ENCODE data around the gene FAM110D. TPM values are rescaled to one million over a fixed set of nuclear protein-coding genes. Genes with fewer than 3 reads are reported as not detected.

Gene FAM110D
- total and polyA plus RNA-seq, 10 of the 15 experiments (the other 5 are each of a cell fraction or from before 2014, with no cell fraction given), result 0.06 TPM; not detected in 9

DNA sequence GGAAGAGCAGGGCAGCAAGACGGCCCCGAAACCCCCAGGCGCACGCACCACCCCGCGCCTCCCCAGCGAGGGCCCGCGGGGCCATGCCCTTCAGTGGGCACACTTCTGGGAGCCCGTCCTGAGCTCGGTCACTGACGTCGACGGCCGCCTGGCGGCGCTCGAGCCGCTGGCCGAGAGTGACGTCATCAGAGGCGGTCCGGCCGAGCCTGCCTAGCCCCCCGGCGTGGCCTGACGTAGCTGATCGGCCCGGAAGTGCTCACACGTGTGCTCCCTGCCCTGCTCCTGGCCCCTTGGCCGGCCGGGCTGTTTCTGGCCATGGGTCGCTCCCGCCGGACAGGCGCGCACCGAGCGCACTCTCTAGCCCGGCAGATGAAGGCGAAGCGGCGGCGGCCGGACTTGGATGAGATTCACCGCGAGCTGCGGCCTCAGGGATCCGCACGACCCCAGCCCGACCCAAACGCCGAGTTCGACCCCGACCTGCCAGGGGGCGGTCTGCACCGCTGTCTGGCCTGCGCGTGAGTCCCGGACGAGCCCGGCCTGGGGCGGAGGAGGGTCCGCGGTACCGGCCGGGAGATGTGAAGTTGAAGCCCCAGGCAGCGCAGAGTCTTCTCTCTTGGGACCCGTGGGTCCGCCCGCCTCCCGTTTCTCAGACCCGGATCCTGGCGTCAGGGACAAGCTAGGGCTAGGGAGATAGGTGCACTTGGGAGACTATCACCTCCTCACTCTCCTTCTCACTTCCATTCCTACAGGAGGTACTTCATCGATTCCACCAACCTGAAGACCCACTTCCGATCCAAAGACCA is 11.0 kb downstream of the FAM110D start, which contains the start of gene ZNF593 (continued):
- TF ChIP-seq, protein P1, sequence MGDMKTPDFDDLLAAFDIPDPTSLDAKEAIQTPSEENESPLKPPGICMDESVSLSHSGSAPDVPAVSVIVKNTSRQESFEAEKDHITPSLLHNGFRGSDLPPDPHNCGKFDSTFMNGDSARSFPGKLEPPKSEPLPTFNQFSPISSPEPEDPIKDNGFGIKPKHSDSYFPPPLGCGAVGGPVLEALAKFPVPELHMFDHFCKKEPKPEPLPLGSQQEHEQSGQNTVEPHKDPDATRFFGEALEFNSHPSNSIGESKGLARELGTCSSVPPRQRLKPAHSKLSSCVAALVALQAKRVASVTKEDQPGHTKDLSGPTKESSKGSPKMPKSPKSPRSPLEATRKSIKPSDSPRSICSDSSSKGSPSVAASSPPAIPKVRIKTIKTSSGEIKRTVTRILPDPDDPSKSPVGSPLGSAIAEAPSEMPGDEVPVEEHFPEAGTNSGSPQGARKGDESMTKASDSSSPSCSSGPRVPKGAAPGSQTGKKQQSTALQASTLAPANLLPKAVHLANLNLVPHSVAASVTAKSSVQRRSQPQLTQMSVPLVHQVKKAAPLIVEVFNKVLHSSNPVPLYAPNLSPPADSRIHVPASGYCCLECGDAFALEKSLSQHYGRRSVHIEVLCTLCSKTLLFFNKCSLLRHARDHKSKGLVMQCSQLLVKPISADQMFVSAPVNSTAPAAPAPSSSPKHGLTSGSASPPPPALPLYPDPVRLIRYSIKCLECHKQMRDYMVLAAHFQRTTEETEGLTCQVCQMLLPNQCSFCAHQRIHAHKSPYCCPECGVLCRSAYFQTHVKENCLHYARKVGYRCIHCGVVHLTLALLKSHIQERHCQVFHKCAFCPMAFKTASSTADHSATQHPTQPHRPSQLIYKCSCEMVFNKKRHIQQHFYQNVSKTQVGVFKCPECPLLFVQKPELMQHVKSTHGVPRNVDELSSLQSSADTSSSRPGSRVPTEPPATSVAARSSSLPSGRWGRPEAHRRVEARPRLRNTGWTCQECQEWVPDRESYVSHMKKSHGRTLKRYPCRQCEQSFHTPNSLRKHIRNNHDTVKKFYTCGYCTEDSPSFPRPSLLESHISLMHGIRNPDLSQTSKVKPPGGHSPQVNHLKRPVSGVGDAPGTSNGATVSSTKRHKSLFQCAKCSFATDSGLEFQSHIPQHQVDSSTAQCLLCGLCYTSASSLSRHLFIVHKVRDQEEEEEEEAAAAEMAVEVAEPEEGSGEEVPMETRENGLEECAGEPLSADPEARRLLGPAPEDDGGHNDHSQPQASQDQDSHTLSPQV (IDR thresholded peaks at IDR 0.05), result no peak; the same call in 1 of the 2 replicates
- TF ChIP-seq EZH2 (IDR thresholded peaks at IDR 0.05; ENCODE audit: borderline replicate concordance, control insufficient read depth, low read depth, low read length), result no peak
- TF ChIP-seq JUND (IDR thresholded peaks at IDR 0.05; ENCODE audit: low read depth, low read length), result peak; percentile 96
- TF ChIP-seq RAD51 (IDR thresholded peaks at IDR 0.05), result no peak
- TF ChIP-seq, protein P2, sequence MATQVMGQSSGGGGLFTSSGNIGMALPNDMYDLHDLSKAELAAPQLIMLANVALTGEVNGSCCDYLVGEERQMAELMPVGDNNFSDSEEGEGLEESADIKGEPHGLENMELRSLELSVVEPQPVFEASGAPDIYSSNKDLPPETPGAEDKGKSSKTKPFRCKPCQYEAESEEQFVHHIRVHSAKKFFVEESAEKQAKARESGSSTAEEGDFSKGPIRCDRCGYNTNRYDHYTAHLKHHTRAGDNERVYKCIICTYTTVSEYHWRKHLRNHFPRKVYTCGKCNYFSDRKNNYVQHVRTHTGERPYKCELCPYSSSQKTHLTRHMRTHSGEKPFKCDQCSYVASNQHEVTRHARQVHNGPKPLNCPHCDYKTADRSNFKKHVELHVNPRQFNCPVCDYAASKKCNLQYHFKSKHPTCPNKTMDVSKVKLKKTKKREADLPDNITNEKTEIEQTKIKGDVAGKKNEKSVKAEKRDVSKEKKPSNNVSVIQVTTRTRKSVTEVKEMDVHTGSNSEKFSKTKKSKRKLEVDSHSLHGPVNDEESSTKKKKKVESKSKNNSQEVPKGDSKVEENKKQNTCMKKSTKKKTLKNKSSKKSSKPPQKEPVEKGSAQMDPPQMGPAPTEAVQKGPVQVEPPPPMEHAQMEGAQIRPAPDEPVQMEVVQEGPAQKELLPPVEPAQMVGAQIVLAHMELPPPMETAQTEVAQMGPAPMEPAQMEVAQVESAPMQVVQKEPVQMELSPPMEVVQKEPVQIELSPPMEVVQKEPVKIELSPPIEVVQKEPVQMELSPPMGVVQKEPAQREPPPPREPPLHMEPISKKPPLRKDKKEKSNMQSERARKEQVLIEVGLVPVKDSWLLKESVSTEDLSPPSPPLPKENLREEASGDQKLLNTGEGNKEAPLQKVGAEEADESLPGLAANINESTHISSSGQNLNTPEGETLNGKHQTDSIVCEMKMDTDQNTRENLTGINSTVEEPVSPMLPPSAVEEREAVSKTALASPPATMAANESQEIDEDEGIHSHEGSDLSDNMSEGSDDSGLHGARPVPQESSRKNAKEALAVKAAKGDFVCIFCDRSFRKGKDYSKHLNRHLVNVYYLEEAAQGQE (IDR thresholded peaks at IDR 0.05; ENCODE audit: low read depth, low read length), result no peak
- 0 out of 3 replicates have a peak, but pooled peaks have one; percentile 31 for TF ChIP-seq POU2F2 (IDR thresholded peaks at IDR 0.05; ENCODE audit: borderline replicate concordance, low read depth, low read length)
- TF ChIP-seq MTA3 (IDR thresholded peaks at IDR 0.05; ENCODE audit: borderline replicate concordance, low read length), result no peak
- TF ChIP-seq NR2C2 (IDR thresholded peaks at IDR 0.05; ENCODE audit: borderline replicate concordance, control insufficient read depth, insufficient read length, low read depth), result no peak
- TF ChIP-seq SIX5 (IDR thresholded peaks at IDR 0.05; ENCODE audit: low read depth, low read length, severe bottlenecking), result no peak
- TF ChIP-seq RCOR1 (conservative IDR thresholded peaks at IDR 0.05; ENCODE audit: low read depth, low read length), result no peak
- TF ChIP-seq TARDBP (IDR thresholded peaks at IDR 0.05; ENCODE audit: borderline replicate concordance), result peak; percentile 31; the same call in 1 of the 2 replicates
- 0 out of 2 replicates have a peak, but pooled peaks have one; percentile 25 for TF ChIP-seq TAF1 (IDR thresholded peaks at IDR 0.05; ENCODE audit: borderline replicate concordance, low read depth, low read length)
- TF ChIP-seq HDAC6 (IDR thresholded peaks at IDR 0.05; ENCODE audit: unreplicated experiment), result no peak
- TF ChIP-seq, protein P3, sequence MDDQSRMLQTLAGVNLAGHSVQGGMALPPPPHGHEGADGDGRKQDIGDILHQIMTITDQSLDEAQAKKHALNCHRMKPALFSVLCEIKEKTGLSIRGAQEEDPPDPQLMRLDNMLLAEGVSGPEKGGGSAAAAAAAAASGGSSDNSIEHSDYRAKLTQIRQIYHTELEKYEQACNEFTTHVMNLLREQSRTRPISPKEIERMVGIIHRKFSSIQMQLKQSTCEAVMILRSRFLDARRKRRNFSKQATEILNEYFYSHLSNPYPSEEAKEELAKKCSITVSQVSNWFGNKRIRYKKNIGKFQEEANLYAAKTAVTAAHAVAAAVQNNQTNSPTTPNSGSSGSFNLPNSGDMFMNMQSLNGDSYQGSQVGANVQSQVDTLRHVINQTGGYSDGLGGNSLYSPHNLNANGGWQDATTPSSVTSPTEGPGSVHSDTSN (IDR thresholded peaks at IDR 0.05; ENCODE audit: insufficient replicate concordance, low read depth, low read length), result no peak
- no peak for TF ChIP-seq NRF1 (conservative IDR thresholded peaks at IDR 0.05; ENCODE audit: low read depth, low read length)
- TF ChIP-seq HCFC1 (IDR thresholded peaks at IDR 0.05; ENCODE audit: low read length), result no peak
- 0 out of 4 replicates have a peak, but pooled peaks of 1 of the 2 experiments have one; percentile 41 for TF ChIP-seq SRF (IDR thresholded peaks at IDR 0.05; ENCODE audit: low read depth in 2 of 2, low read length in 2 of 2)
- no peak for TF ChIP-seq CHD4 (IDR thresholded peaks at IDR 0.05)
- no peak for TF ChIP-seq JUNB (IDR thresholded peaks at IDR 0.05)
- no peak for TF ChIP-seq SMAD1 (IDR thresholded peaks at IDR 0.05; ENCODE audit: low read depth, partially characterized antibody)
- no peak for TF ChIP-seq ETV6 (conservative IDR thresholded peaks at IDR 0.05 in 1 of 2, IDR thresholded peaks at IDR 0.05 in 1 of 2; ENCODE audit: borderline replicate concordance in 1 of 2, low read depth in 1 of 2)
